HEK293T (cell line): ENCODE measurements around the gene ARPC1B.

Experiments used
- ARNT ChIP-seq: fragments of 450-650 bp; IDR thresholded peaks from 2 replicates; pipeline ENCODE4 v1.6.1; 2017; ENCODE audit warnings: mild to moderate bottlenecking
- BHLHE40 ChIP-seq: fragments of 450-650 bp; IDR thresholded peaks from 2 replicates; pipeline ENCODE4 v1.6.1; 2016; ENCODE audit warnings: mild to moderate bottlenecking, moderate library complexity, borderline replicate concordance
- CTBP1 ChIP-seq: fragments of 450-650 bp; IDR thresholded peaks from 2 replicates; pipeline ENCODE4 v1.6.1; 2016; ENCODE audit warnings: borderline replicate concordance
- FOXA1 ChIP-seq: fragments of 450-650 bp; IDR thresholded peaks from 2 replicates; pipeline ENCODE4 v1.6.1; 2016; ENCODE audit warnings: mild to moderate bottlenecking
- FOXM1 ChIP-seq: fragments of 450-650 bp; IDR thresholded peaks from 2 replicates; pipeline ENCODE4 v1.6.1; 2017; ENCODE audit warnings: mild to moderate bottlenecking, borderline replicate concordance
- HDGF ChIP-seq: fragments of 450-650 bp; IDR thresholded peaks from 2 replicates; pipeline ENCODE4 v1.6.1; 2017; ENCODE audit warnings: antibody characterized with exemption, borderline replicate concordance
- L3MBTL2 ChIP-seq: fragments of 450-650 bp; conservative IDR thresholded peaks from 2 replicates; pipeline ENCODE4 v1.6.1; 2016; ENCODE audit warnings: mild to moderate bottlenecking
- LEF1 ChIP-seq: fragments of 450-650 bp; IDR thresholded peaks from 2 replicates; pipeline ENCODE4 v1.6.1; 2017; ENCODE audit warnings: mild to moderate bottlenecking, borderline replicate concordance
- NFRKB ChIP-seq: fragments of 450-650 bp; IDR thresholded peaks from 2 replicates; pipeline ENCODE4 v1.6.1; 2016; ENCODE audit warnings: mild to moderate bottlenecking, moderate library complexity
- PKNOX1 ChIP-seq: fragments of 450-650 bp; IDR thresholded peaks from 2 replicates; pipeline ENCODE4 v1.6.1; 2016
- SP1 ChIP-seq: fragments of 450-650 bp; IDR thresholded peaks from 2 replicates; pipeline ENCODE4 v1.6.1; 2017
- SUZ12 ChIP-seq: fragments of 450-650 bp; IDR thresholded peaks from 2 replicates; pipeline ENCODE4 v1.6.1; 2016; ENCODE audit warnings: mild to moderate bottlenecking
- TARDBP ChIP-seq: fragments of 450-650 bp; IDR thresholded peaks from 2 replicates; pipeline ENCODE4 v1.6.1; 2016

- no peak for TF ChIP-seq PKNOX1
- no peak for TF ChIP-seq SP1
- no peak for TF ChIP-seq NFRKB
- no peak for TF ChIP-seq BHLHE40
- TF ChIP-seq CTBP1: no peak
- TF ChIP-seq HDGF: no peak
- TF ChIP-seq L3MBTL2: no peak
- TF ChIP-seq ARNT: no peak
- TF ChIP-seq LEF1: no peak
- no peak for TF ChIP-seq FOXM1
- no peak for TF ChIP-seq SUZ12
- TF ChIP-seq FOXA1: no peak
- TF ChIP-seq TARDBP: no peak
Observed at GRCh38 chr7:99365318-99366141, 9.0 kb upstream of the ARPC1B start.
